ENCODE measurements around the gene CCDC107.

The CCDC107 gene

DNA sequence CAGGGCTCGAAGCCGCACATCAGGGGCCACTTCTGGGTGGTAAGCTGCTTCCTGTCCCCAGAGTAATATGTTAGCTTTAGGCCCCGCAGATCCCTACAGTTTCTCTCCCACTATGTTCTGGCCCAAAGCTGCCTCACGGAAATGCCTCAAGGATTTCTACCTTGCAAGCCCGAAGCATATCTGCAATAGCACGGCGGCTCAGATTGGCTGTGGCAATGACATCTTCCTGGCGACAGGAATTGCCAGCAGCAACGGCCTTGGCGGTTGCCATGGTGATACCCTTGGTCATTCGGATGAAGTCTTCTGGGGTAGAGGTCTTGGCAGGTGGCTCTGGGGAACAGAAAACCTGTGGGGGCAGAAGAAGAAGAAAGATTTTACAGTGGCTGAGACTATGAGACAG is 41.9 kb downstream of the CCDC107 start:
- Histone ChIP-seq H3K27ac (no peak overlapping the region), H3K9ac (no peak overlapping the region), H3K4me1 (no peaks in the 10 kb centered on the region), H3K9me3 (no peaks in the 10 kb centered on the region), H3K4me3 (no peak overlapping the region), H4K20me1 (no peaks in the 10 kb centered on the region), H3K27me3 (no peaks in the 10 kb centered on the region), H3K4me2 (no peak overlapping the region), H3K36me3 (peaks cover 96% of the 10 kb centered on the region)
- TF ChIP-seq Cebpa-rat (IDR thresholded peaks at IDR 0.05), result no peak

GRCh38 chr9:35700942-35701341 is 42.9 kb downstream of the CCDC107 start:
- no peak for TF ChIP-seq Cebpa-rat (IDR thresholded peaks at IDR 0.05)
- H4K20me1 ChIP-seq, result no peaks in the 10 kb centered on the region
- H3K36me3 ChIP-seq, result peaks cover 100% of the 10 kb centered on the region

GRCh38 chr9:35702696-35703095 is 44.6 kb downstream of the CCDC107 start:
- no peak overlapping the region for H3K27ac ChIP-seq
- no peak for TF ChIP-seq Cebpa-rat (IDR thresholded peaks at IDR 0.05)
- H3K4me3 ChIP-seq, result no peak overlapping the region
- no peaks in the 10 kb centered on the region for H3K27me3 ChIP-seq
- H3K4me1 ChIP-seq, result no peaks in the 10 kb centered on the region
- no peaks in the 10 kb centered on the region for H4K20me1 ChIP-seq
- H3K36me3 ChIP-seq, result peaks cover 100% of the 10 kb centered on the region
- no peak overlapping the region for H3K4me2 ChIP-seq
- H3K9me3 ChIP-seq, result no peaks in the 10 kb centered on the region
- no peak overlapping the region for H3K9ac ChIP-seq

More at GRCh38 chr9:35700942-35701341, 42.9 kb downstream of the CCDC107 start:
- Histone ChIP-seq H3K9ac (no peak overlapping the region), H3K4me2 (no peak overlapping the region), H3K4me1 (no peaks in the 10 kb centered on the region), H3K27ac (no peak overlapping the region), H3K27me3 (no peaks in the 10 kb centered on the region), H3K4me3 (no peak overlapping the region), H3K9me3 (no peaks in the 10 kb centered on the region)

GRCh38 chr9:35703906-35704672 is 46.0 kb downstream of the CCDC107 start:
- H3K9me3 ChIP-seq, result no peaks in the 10 kb centered on the region
- H3K4me1 ChIP-seq, result no peaks in the 10 kb centered on the region
- H3K4me2 ChIP-seq, result no peak overlapping the region
- peaks cover 100% of the 10 kb centered on the region for H3K36me3 ChIP-seq
- no peak overlapping the region for H3K4me3 ChIP-seq
- no peak overlapping the region for H3K27ac ChIP-seq
- no peak for TF ChIP-seq Cebpa-rat (IDR thresholded peaks at IDR 0.05)
- H4K20me1 ChIP-seq, result no peaks in the 10 kb centered on the region
- no peak overlapping the region for H3K9ac ChIP-seq
- no peaks in the 10 kb centered on the region for H3K27me3 ChIP-seq

- Histone ChIP-seq H3K27ac (no peak overlapping the region), H3K4me3 (no peak overlapping the region), H3K4me2 (no peak overlapping the region), H4K20me1 (no peaks in the 10 kb centered on the region), H3K9me3 (no peaks in the 10 kb centered on the region), H3K27me3 (no peaks in the 10 kb centered on the region), H3K9ac (no peak overlapping the region), H3K36me3 (peaks cover 100% of the 10 kb centered on the region), H3K4me1 (no peaks in the 10 kb centered on the region)
- no peak for TF ChIP-seq Cebpa-rat (IDR thresholded peaks at IDR 0.05)
These were observed 47.3 kb downstream of the CCDC107 start for GRCh38 chr9:35705372-35705771.

DNA sequence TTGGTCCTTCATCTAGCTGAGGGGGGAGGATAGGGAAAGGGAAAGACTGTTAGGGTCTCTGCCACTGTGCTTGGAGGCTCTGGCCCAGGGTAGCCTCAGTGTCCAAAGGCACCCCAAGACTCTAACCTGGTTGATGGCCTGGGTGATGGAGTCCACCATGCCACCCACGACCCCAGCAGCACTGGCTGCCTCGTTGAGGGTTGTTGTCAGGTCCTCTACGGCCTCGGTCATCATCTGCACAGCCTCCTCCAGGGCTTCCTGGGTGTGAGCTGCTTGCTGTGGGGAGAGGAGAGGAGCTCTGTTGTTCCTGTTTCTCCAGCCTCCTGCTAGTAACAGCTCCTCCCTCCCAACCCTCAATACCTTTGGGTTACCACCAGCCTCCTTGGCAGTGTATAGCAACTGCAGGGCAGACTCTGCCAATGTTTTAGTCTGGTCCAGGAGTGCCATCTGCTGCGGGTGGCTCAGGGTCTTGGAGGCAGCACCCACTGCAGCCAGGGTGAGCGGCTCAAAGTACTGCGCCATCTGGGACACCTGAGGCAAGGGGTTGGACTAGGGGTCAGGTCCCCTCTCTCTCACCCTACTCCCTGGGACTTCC is 47.8 kb downstream of the CCDC107 start:
- H3K27me3 ChIP-seq, result no peaks in the 10 kb centered on the region
- no peak overlapping the region for H3K27ac ChIP-seq

GRCh38 chr9:35706951-35707350 is 48.9 kb downstream of the CCDC107 start:
- Histone ChIP-seq H3K4me3 (no peak overlapping the region), H3K4me1 (no peaks in the 10 kb centered on the region), H3K27ac (no peak overlapping the region), H3K36me3 (peaks cover 100% of the 10 kb centered on the region), H3K9ac (no peak overlapping the region), H3K4me2 (no peak overlapping the region), H4K20me1 (0 out of 2 replicates have a peak, but pooled peaks cover 8% of the 10 kb centered on the region), H3K27me3 (no peaks in the 10 kb centered on the region), H3K9me3 (no peaks in the 10 kb centered on the region)
- TF ChIP-seq Cebpa-rat (IDR thresholded peaks at IDR 0.05), result no peak

More for the DNA sequence above, 47.8 kb downstream of the CCDC107 start:
- H3K36me3 ChIP-seq, result peaks cover 100% of the 10 kb centered on the region
- H4K20me1 ChIP-seq, result no peaks in the 10 kb centered on the region
- H3K9me3 ChIP-seq, result no peaks in the 10 kb centered on the region
- H3K4me1 ChIP-seq, result no peaks in the 10 kb centered on the region
- no peak for TF ChIP-seq Cebpa-rat (IDR thresholded peaks at IDR 0.05)
- H3K4me2 ChIP-seq, result no peak overlapping the region
- no peak overlapping the region for H3K9ac ChIP-seq
- H3K4me3 ChIP-seq, result no peak overlapping the region

- H3K36me3 ChIP-seq, result peaks cover 100% of the 10 kb centered on the region
- H3K4me3 ChIP-seq, result no peak overlapping the region
- TF ChIP-seq Cebpa-rat (IDR thresholded peaks at IDR 0.05), result no peak
- H3K9me3 ChIP-seq, result no peaks in the 10 kb centered on the region
- no peak overlapping the region for H3K4me2 ChIP-seq
- H3K4me1 ChIP-seq, result no peaks in the 10 kb centered on the region
- H3K27me3 ChIP-seq, result no peaks in the 10 kb centered on the region
- H3K9ac ChIP-seq, result no peak overlapping the region
- H4K20me1 ChIP-seq, result 0 out of 2 replicates have a peak, but pooled peaks cover 8% of the 10 kb centered on the region
- H3K27ac ChIP-seq, result no peak overlapping the region
These were observed 50.1 kb downstream of the CCDC107 start for GRCh38 chr9:35708146-35708545.

DNA sequence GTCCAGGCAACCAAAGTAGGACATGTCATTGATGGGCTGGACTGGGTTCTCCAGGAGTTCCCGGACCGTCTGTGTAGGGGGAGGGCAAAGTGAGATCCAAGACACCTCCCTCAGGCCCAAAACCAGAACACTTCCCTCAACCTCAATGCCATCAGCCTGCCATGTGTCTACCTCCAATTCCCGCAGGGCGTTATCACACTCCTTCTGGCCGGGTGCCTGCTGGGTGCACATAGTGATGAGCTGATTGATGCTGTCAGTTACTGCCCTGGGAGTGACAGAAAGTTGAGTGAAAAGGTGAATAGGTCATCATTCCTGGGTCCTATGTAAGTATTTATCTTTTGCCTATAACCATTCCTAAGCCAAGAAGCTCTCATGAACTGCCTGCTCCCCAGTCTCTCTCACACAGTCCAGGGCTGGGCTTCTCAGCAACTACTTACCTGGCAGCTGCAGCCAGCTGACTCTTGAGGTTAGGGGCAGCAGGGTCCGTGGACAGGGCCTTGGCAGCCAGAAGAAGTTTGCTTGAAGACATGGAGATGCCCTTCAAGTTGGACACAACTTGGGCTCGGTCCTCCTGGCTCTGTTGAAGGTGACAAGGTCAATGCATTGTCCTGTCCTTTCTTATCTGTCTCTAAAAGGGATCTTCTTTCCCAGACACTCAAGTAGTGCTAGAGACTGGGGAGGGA is 52.9 kb downstream of the CCDC107 start:
- no peak overlapping the region for H3K4me3 ChIP-seq
- TF ChIP-seq Cebpa-rat (IDR thresholded peaks at IDR 0.05), result no peak
- no peak overlapping the region for H3K9ac ChIP-seq
- H3K27me3 ChIP-seq, result no peaks in the 10 kb centered on the region
- no peaks in the 10 kb centered on the region for H3K9me3 ChIP-seq
- no peak overlapping the region for H3K4me2 ChIP-seq
- H3K27ac ChIP-seq, result no peak overlapping the region
- peaks cover 100% of the 10 kb centered on the region for H3K36me3 ChIP-seq
- H3K4me1 ChIP-seq, result no peaks in the 10 kb centered on the region
- 0 out of 2 replicates have a peak, but pooled peaks cover 8% of the 10 kb centered on the region for H4K20me1 ChIP-seq

Measured in BLaER1 (cell line).